Adrenal gland (tissue), 12 donors: Measurements from ENCODE around the gene MIS12. TPM values are rescaled to one million over a fixed set of nuclear protein-coding genes. Genes with fewer than 3 reads are reported as not detected.
A peak's percentile ranks its signal among the peaks of the same experiment; 100 is the strongest.

Experiments used
- DNase-seq, 7 donors: peaks; one replicate each; pipeline ENCODE4 v3.0.0-alpha.2; 2019 to 2020
- H3K27ac ChIP-seq, 5 donors: fragments of 200-600 bp; sonication (generic) in 4 of 5; 1 replicate in 3 of 5; 2 replicates in 2 of 5; pipeline versions ENCODE4 v1.5.1 to v1.8.0; 2016 to 2020; ENCODE audit warnings: mild to moderate bottlenecking in 1 of 5
- H3K27me3 ChIP-seq: fragments of 200-600 bp; 2 replicates; pipeline ENCODE4 v1.8.0; 2021
- H3K36me3 ChIP-seq, 2 donors: fragments of 200-600 bp; replicated peaks in 1 of 2; 1 replicate in 1 of 2; 2 replicates in 1 of 2; pipeline versions ENCODE4 v1.5.1 to v1.8.0; 2018 to 2022
- H3K4me1 ChIP-seq, 2 donors: fragments of 200-600 bp; replicated peaks in 1 of 2; 1 replicate in 1 of 2; 2 replicates in 1 of 2; pipeline versions ENCODE4 v1.5.1 to v1.8.0; 2018 to 2021
- H3K4me3 ChIP-seq, 4 donors: fragments of 200-600 bp; sonication (generic) in 3 of 4; one replicate each; pipeline ENCODE4 v1.5.1; 2016 to 2018
- H3K9me3 ChIP-seq, 3 donors: fragments of 200-600 bp; sonication (generic) in 1 of 3; replicated peaks in 1 of 3; 1 replicate in 2 of 3; 2 replicates in 1 of 3; pipeline versions ENCODE4 v1.5.1 to v1.8.0; 2016 to 2021
- CTCF ChIP-seq, 6 experiments: fragments of 450-650 bp in 4 of 6; fragments of 200-600 bp in 2 of 6; sonication (generic) in 1 of 6; IDR thresholded peaks; 1 replicate in 5 of 6; 2 replicates in 1 of 6; pipeline versions ENCODE4 v1.5.1 to v1.8.0; 2016 to 2021; ENCODE audit warnings: antibody characterized with exemption in 6 of 6, mild to moderate bottlenecking in 2 of 6, moderate library complexity in 1 of 6
- POLR2A ChIP-seq, 2 donors: fragments of 450-650 bp; IDR thresholded peaks; one replicate each; pipeline ENCODE4 v1.6.1; 2017; ENCODE audit warnings: antibody characterized with exemption in 2 of 2, mild to moderate bottlenecking in 2 of 2, moderate library complexity in 1 of 2
- WGBS, 4 donors: extraction: QIAGEN DNeasy Blood & Tissue Kit in 2 of 4; methylation state at CpG; one replicate each; pipeline versions ENCODE4 v1.1.5 to v1.1.7; 2013 to 2017; 5-methylcytosine and 5-hydroxymethylcytosine counted together
- intact Hi-C, 2 donors: fragments of 100-400 bp; cut with DNase I; formaldehyde crosslinking; loops; one replicate each; pipeline versions ENCODE4 v1.14.1 to v1.15.0; 2022 to 2023
- polyA plus RNA-seq, 3 donors: library from polyadenylated mRNA; stranded (reverse); fragments of 200-250 nt in 2 of 3; fragments of 350-450 nt in 1 of 3; fragmentation: Illumina TruSeq in 1 of 3; extraction: RNeasy Lipid Tissue Mini Kit (QIAGEN cat#74804) in 1 of 3; gene quantifications; one replicate each; pipeline ENCODE4 v1.2.3, GENCODE V29; 2013 to 2014
- total RNA-seq, 9 donors: library from RNA; depleted of rRNA in 4 of 9; stranded (reverse); fragments of >200 nt in 4 of 9; fragments of 120-200 nt in 1 of 9; fragmentation: NEBNext Ultra II Directional in 1 of 9; extraction: Animal tissue kit (Norgen Biotek cat#: 25700) in 1 of 9; gene quantifications; one replicate each; pipeline versions ENCODE4 v1.1.0 to v1.2.4, GENCODE V29; 2013 to 2023
- donor health status: healthy with polysubstance abuse.
- donor health status: Bipolar disorder and iron deficiency.
- donor health status: DM: yes; HTN: yes; CAD: no.
- donor health status: DM: no; HTN: no; CAD: no.
- donor health status: DM: no; HTN: no; CAD: no.
- donor health status: DM: yes; HTN: yes; CAD: no.

MIS12 gene
- total and polyA plus RNA-seq, 12 donors = 7.1 to 36.0 (median 15.4) TPM

- H3K9me3 ChIP-seq = no peaks in the 10 kb centered on the region
- intact Hi-C loops = no loop called here
- no peak overlapping the region for H3K4me3 ChIP-seq
- no peak for TF ChIP-seq POLR2A (IDR thresholded peaks at IDR 0.05)
- no peak for TF ChIP-seq CTCF (IDR thresholded peaks at IDR 0.05)
- no peaks in the 10 kb centered on the region for H3K27me3 ChIP-seq
- DNase-seq = no peak
- peaks cover 0 to 65% of the 10 kb centered on the region in 2 donors for H3K36me3 ChIP-seq
- WGBS, 4 donors = 82 to 93% (median 87%) methylated on average over 8 of the region's 8 CpGs
- H3K4me1 ChIP-seq = no peaks in the 10 kb centered on the region
- H3K27ac ChIP-seq = no peak overlapping the region
Observed at GRCh38 chr17:5446786-5447185, 39.6 kb upstream of the MIS12 start.

- TF ChIP-seq POLR2A (IDR thresholded peaks at IDR 0.05) (no peak), CTCF (IDR thresholded peaks at IDR 0.05) (no peak)
- WGBS, 4 donors = 83 to 90% (median 87%) methylated on average over 10 of the region's 10 CpGs
- no peaks in the 10 kb centered on the region for H3K27me3 ChIP-seq
- H3K4me3 ChIP-seq = no peak overlapping the region
- peaks cover 0 to 16% of the 10 kb centered on the region in 2 donors for H3K36me3 ChIP-seq
- intact Hi-C loops = no loop called here
- DNase-seq = no peak
- H3K9me3 ChIP-seq = no peaks in the 10 kb centered on the region
- H3K27ac ChIP-seq = no peak overlapping the region
- peaks cover 7 to 21% of the 10 kb centered on the region in 2 donors for H3K4me1 ChIP-seq
Observed at GRCh38 chr17:5464717-5465507, 21.5 kb upstream of the MIS12 start.

GRCh38 chr17:5466295-5466694 lies 20.1 kb upstream of the MIS12 start:
- H3K9me3 ChIP-seq = no peaks in the 10 kb centered on the region
- intact Hi-C loops = no loop called here
- peaks cover 0 to 4% of the 10 kb centered on the region in 2 donors for H3K36me3 ChIP-seq
- no peak for DNase-seq
- WGBS, 4 donors = 90 to 92% (median 92%) methylated on average over 4 of the region's 4 CpGs
- H3K27ac ChIP-seq = no peak overlapping the region
- no peak for TF ChIP-seq CTCF (IDR thresholded peaks at IDR 0.05)
- no peak for TF ChIP-seq POLR2A (IDR thresholded peaks at IDR 0.05)
- no peak overlapping the region for H3K4me3 ChIP-seq
- peaks cover 7 to 21% of the 10 kb centered on the region in 2 donors for H3K4me1 ChIP-seq
- no peaks in the 10 kb centered on the region for H3K27me3 ChIP-seq

- H3K27ac ChIP-seq = no peak overlapping the region
- H3K27me3 ChIP-seq = no peaks in the 10 kb centered on the region
- no peak for TF ChIP-seq CTCF (IDR thresholded peaks at IDR 0.05)
- no peak for TF ChIP-seq POLR2A (IDR thresholded peaks at IDR 0.05)
- 3 to 13% (median 7%) methylated on average over 6 to 8 of the region's 8 CpGs for WGBS, 4 donors
- H3K9me3 ChIP-seq = no peaks in the 10 kb centered on the region
- H3K36me3 ChIP-seq = peaks cover 0 to 5% of the 10 kb centered on the region in 2 donors
- peak overlapping the region in 2 of 4 donors; percentile 76 to 90 for H3K4me3 ChIP-seq
- peaks cover 7 to 21% of the 10 kb centered on the region in 2 donors for H3K4me1 ChIP-seq
- DNase-seq = no peak
- intact Hi-C loops = no loop called here
Observed at GRCh38 chr17:5467416-5467815, 18.9 kb upstream of the MIS12 start.
